Prostate gland (tissue), 2 donors: ENCODE results near the gene BLOC1S3.

Source experiments
- CTCF ChIP-seq, 4 experiments: fragments of 200-600 bp in 2 of 4; fragments of 450-650 bp in 2 of 4; sonication (generic) in 2 of 4; IDR thresholded peaks; 1 replicate in 3 of 4; 2 replicates in 1 of 4; pipeline ENCODE4 v1.5.1; 2016 to 2019; ENCODE audit warnings: antibody characterized with exemption in 4 of 4, mild to moderate bottlenecking in 2 of 4, moderate library complexity in 2 of 4
- POLR2A ChIP-seq: fragments of 450-650 bp; IDR thresholded peaks from one replicate; pipeline ENCODE4 v1.6.1; 2016; ENCODE audit warnings: antibody characterized with exemption, mild to moderate bottlenecking

GRCh38 chr19:45152504-45153338 is 25.9 kb upstream of the BLOC1S3 start:
- TF ChIP-seq POLR2A (no peak), CTCF (IDR thresholded peaks at IDR 0.05) (no peak)
